Lower leg skin (tissue), 3 donors: Measurements from ENCODE around the gene KRTAP12-1.

Experiments used
- POLR2A ChIP-seq, 2 donors: fragments of 450-650 bp; IDR thresholded peaks; one replicate each; pipeline ENCODE4 v1.6.1; 2016 to 2017; ENCODE audit warnings: antibody characterized with exemption in 2 of 2, mild to moderate bottlenecking in 1 of 2, moderate library complexity in 1 of 2
- TF ChIP-seq, protein P1 (sequence below), 3 donors: fragments of 450-650 bp; IDR thresholded peaks; one replicate each; pipeline ENCODE4 v1.5.1; 2016; ENCODE audit warnings: antibody characterized with exemption in 3 of 3, mild to moderate bottlenecking in 3 of 3, moderate library complexity in 2 of 3

DNA sequence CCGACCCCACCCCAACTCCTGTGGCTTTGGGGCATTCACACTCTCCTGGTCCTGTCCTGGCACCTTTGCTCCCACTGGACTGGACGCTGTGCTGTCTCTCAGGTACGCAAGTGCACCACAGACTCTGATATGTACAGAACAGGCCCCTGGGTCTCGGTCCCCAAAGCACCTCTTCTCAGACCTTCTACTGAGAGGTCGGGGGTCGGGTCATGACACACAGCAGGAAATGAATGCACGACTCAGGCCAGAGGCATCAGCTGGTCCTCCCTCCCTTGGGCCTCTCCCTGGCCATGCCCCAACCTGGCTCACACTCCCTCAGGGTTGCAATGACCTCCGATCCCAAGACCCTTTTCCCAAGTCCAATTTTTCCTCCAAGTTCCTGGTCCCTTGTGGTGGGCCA, 13.2 kb upstream of the KRTAP12-1 start:
- TF ChIP-seq, protein P1, sequence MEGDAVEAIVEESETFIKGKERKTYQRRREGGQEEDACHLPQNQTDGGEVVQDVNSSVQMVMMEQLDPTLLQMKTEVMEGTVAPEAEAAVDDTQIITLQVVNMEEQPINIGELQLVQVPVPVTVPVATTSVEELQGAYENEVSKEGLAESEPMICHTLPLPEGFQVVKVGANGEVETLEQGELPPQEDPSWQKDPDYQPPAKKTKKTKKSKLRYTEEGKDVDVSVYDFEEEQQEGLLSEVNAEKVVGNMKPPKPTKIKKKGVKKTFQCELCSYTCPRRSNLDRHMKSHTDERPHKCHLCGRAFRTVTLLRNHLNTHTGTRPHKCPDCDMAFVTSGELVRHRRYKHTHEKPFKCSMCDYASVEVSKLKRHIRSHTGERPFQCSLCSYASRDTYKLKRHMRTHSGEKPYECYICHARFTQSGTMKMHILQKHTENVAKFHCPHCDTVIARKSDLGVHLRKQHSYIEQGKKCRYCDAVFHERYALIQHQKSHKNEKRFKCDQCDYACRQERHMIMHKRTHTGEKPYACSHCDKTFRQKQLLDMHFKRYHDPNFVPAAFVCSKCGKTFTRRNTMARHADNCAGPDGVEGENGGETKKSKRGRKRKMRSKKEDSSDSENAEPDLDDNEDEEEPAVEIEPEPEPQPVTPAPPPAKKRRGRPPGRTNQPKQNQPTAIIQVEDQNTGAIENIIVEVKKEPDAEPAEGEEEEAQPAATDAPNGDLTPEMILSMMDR (IDR thresholded peaks at IDR 0.05) = no peak
- no peak for TF ChIP-seq POLR2A (IDR thresholded peaks at IDR 0.05)
